HG03064 (cell line): ENCODE measurements around the gene ITGAE.
"Not testable (repeated sequence)": the region's sequence is repeated elsewhere in the genome, so short reads cannot be mapped to it uniquely, and the experiment has no call there.

Experiments used
- ATAC-seq: cut with Tn5 transposase; IDR thresholded peaks from one replicate; pipeline ENCODE4 v1.9.1; 2021; ENCODE audit warnings: low read depth; ENCODE audit not compliant: unreplicated experiment

The ITGAE gene, protein sequence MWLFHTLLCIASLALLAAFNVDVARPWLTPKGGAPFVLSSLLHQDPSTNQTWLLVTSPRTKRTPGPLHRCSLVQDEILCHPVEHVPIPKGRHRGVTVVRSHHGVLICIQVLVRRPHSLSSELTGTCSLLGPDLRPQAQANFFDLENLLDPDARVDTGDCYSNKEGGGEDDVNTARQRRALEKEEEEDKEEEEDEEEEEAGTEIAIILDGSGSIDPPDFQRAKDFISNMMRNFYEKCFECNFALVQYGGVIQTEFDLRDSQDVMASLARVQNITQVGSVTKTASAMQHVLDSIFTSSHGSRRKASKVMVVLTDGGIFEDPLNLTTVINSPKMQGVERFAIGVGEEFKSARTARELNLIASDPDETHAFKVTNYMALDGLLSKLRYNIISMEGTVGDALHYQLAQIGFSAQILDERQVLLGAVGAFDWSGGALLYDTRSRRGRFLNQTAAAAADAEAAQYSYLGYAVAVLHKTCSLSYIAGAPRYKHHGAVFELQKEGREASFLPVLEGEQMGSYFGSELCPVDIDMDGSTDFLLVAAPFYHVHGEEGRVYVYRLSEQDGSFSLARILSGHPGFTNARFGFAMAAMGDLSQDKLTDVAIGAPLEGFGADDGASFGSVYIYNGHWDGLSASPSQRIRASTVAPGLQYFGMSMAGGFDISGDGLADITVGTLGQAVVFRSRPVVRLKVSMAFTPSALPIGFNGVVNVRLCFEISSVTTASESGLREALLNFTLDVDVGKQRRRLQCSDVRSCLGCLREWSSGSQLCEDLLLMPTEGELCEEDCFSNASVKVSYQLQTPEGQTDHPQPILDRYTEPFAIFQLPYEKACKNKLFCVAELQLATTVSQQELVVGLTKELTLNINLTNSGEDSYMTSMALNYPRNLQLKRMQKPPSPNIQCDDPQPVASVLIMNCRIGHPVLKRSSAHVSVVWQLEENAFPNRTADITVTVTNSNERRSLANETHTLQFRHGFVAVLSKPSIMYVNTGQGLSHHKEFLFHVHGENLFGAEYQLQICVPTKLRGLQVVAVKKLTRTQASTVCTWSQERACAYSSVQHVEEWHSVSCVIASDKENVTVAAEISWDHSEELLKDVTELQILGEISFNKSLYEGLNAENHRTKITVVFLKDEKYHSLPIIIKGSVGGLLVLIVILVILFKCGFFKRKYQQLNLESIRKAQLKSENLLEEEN

DNA sequence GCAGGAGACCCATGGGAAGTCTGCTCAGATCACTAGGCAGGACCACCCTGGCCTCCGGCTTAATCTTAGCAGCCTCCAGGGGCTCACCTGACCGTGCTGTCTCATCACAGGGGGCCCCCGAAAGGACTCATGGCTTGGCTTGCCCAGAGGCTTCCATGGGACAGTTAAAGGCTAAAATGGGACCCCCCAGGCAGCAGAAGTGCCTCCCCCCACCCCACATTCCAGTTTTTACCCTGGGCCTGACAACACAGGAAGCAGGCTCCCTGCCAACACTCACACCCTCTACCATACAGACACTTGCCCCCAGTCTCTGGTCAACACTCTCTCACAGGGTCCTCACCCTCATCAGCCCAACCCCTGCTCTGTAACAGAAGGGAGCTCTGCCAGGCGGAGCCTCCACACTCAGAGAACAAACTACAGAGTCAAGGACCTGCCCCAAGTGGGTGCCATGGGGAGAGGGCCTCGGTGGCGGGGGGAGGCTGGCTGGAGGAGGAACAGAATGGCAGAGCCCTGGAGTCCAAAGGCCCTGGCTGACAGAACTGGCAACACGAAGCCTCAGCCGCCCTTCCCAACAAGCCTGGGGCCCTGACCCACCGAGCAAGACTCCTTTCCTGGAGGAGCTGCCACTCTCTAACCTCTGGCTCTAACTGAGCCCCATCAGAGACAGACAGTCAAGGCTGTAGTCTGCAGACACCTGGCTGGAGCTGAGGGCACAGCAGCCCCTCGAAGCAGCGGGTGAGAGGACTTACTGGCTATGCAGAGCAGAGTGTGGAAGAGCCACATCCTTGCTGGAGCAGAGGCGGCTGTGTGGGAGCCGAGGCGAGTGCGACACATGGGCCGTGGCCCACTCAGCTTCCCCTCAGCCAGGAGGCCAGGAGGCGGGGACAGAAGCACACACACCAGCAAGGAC, at the start of gene ITGAE:
Gene ITGAE, minus strand, starts transcription at position 827 of the 910 bp plus-strand sequence. Its CDS starts 44 bp downstream, at position 783.
- ATAC-seq, result no peak

DNA sequence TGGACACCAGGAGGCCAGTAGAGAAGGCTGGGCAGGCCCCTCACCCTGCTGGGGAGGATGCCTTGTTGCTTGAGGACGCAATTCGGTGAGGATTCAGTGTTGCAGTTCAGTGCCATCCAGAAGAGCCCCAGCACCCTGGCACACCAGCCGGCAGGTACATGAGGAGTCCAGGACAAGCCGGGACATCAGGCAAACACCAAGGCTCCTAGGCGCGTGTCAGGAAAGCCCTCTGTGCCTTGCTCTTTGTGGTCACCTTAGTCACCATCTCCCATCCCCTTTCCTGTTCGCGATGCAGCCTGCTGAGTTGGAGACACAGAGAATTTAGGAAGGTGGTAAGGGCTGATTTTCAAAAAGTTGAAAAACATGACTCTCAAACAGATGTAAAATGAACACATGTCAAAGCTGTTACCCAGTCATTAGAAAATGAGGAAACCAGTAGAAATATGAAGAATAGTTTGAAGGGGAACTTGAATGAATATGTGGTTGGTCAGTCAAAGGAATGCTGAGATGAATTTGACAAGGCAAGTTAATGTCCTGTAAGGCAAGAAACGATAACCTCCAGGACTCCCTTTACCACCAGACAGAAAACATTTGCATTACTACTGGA, 47.3 kb upstream of the ITGAE start:
- no peak for ATAC-seq

GRCh38 chr17:3847165-3847670, 46.2 kb upstream of the ITGAE start:
- no peak for ATAC-seq

- no peak for ATAC-seq
These were observed 45.6 kb upstream of the ITGAE start for GRCh38 chr17:3846437-3847164.

DNA sequence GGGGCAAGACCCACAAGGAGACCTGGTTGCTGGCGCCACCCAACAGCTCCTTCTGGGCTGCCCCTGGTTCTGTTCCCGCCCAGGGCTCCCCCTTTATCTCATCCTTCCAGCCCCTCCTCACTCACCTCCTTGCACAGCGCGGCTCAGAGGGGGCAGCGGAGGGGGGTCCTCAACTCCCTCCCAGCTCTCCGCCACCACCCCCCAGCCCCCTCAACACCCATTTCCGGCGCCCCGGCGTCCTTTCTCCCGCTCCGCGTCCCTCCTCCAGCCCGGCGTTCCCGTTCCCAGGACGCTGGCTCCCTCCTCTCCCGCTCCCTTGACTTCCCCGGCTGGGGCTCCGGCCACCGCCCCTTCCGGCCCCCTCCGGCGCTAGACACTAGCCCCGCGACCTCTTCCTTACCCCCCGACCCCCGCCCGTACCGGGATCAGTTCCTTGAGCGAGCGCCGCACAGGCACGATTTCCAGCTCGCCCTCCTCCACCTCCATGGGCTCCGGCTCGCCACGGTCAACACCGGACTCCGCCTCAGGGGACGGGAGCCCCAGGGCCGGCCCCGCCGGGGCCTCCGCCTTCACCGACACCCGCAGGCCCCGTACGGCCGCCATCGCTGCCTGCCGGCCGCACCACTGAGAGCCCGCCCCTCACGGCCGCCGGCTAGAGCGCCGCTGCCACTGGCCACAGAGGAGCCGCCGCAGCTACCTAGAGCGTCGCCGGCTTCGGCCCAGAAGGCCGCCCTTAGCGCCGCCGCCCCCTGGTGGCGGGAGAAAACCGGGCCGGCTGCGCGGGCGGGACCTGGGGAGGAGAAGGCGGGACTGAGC, 44.8 kb upstream of the ITGAE start, which contains the start of gene NCBP3:
Gene NCBP3, minus strand, starts transcription at position 626 of the 816 bp plus-strand sequence. Its CDS starts 23 bp downstream, at position 603.
- ATAC-seq, result peak; percentile 90

GRCh38 chr17:3845291-3845620, 44.3 kb upstream of the ITGAE start:
- no peak for ATAC-seq

GRCh38 chr17:3844556-3844955, 43.6 kb upstream of the ITGAE start:
- not testable (repeated sequence) for ATAC-seq

DNA sequence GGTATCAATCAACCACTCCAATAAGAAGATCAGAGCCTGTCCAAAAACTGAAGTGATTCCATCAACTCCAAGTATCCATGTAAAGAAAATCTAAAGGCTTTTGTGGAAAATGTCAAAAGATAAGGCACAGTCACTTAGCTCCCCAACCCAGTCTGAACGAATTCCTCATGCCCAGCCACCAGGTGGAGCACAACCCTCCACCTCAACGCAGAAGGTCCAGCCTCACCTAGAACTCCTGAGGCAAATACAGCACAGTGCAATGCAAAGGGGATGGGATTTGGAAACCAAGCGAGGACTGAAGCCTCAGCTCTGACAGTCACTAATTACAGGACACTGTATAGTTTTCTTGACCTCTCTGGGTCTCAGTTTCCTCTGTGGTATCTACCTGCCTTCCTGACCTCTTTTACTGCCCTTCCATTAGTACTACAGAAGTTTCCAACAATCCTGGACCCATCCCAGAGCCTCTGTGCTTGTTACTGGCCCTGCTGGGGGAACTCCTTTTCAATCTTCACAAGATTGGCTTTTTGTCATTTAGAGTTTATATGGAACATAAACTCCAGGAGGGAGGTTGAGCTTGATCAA, 43.0 kb upstream of the ITGAE start:
- ATAC-seq, result no peak

DNA sequence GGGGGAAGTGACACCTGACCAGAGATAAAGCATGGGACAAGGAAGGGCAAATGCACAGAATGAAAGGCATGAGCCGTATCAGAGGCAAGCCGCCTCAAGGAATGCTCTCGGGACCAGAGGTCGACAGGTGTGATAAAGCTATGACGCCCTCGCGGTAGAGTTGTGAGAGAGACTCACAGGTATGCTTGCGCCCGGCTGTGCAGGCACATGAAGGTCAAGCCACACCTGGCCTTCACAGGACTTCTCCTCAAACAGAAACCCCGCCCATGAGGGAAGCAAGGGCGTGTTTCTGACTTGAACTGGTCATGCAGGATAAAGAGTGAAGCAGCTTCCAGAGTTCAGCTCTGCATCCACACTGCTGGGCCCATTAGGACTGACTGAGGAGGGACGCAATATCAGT, 37.2 kb upstream of the ITGAE start:
- no peak for ATAC-seq

DNA sequence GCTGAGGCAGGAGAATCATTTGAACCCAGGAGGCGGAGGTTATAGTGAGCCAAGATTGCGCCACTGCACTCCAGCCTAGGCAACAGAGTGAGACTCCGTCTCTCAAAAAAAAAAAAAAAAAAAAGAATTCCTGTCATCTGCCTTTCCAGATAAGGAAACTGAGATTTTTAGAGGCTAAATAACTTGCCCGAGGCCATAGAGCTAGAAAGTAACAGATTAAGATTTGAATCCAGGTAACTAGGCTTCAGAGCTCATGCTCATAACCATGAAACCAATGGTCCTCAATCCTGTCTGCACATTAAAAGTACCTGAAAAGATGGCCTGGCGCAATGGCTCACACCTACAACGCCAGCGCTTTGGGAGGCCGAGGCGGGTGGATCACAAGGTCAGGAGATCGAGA, 35.6 kb upstream of the ITGAE start:
- ATAC-seq, result no peak

DNA sequence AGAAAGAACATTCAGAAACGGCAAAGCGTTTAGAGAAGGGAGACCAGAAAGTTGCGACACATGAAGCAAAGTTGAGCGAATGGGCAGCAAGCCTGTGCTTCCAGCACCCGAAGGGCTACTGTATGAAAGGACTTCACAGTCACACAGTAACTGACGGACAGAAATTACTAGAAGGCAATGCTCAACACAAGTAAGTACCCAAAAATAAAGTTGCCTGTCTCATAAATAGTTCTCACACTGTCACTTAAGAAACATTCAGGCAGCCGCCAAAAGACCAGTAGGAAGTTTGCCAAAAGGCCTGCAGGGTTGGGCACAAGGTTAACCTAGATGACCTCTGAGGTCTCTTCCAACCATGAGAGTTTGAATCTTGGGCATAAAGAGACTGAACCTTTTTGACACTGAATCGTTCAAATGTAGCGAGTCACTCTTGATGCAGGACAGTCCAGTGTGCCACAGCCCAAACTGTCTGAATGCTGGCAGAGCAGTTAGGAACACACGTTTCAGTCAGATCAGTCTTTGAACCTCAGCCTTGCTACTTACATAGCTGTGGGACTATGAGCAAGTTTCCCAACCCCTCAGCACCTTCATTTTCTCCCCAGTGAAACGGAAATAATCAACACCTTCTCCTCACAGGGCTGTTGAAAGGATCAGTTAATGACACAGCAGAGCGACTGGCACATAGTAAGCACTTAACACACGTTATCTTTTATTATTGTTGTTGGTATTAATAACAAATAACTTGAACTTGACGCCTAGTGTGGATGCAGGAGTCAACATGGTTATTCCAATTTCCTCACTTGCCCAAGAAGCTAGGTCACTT, 34.6 kb upstream of the ITGAE start:
- no peak for ATAC-seq

GRCh38 chr17:3834811-3835210, 33.8 kb upstream of the ITGAE start:
- no peak for ATAC-seq

DNA sequence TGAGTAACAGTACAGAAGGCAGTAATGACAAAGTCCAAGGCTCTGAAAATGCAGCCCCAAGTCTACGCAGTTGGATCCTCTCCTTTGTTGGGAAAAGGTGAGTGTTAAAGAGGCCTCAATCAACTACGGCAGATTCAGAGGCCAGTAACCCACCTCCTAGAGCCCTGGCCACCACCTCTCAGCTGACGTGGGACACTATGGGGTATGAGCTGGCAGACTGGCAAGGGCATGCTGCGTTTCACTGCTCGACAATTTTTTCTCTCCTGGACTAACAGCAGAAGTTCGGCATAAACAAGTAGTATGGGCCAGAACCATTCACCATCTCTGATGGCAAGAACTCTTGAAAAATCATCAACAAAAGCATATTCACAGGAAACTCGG, 27.9 kb upstream of the ITGAE start:
- no peak for ATAC-seq

GRCh38 chr17:3828151-3828851, 27.3 kb upstream of the ITGAE start:
- no peak for ATAC-seq

DNA sequence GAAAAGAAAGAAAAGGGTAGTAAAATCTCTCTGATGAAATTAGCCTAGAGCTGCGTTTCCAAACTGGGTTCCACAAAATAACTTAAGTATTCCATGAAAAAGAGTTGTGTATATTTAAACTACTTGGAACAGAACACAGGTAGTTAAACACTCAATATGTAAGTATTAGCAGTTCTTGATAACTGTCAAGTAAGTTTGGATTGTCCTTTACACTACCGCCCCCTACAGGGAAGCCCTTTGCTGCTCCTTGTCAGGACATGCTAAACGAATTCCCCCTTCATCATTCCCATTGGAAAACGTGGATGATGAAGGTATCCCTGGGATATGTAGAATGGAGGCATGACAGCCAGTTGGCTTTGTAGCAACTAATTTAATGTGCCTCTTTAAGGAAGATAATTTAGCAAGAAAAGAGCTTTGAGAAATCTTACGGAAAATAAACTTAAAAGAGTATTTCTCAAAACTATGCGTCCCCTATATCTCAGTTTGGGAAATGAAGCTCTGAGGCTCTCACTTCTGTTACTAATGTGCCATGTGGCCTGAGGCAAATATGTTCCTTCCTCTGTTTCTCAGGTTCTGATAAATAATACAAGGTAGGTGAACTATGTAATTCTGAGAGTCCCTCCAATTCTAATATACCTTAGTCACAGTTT, 26.3 kb upstream of the ITGAE start:
- ATAC-seq, result no peak

DNA sequence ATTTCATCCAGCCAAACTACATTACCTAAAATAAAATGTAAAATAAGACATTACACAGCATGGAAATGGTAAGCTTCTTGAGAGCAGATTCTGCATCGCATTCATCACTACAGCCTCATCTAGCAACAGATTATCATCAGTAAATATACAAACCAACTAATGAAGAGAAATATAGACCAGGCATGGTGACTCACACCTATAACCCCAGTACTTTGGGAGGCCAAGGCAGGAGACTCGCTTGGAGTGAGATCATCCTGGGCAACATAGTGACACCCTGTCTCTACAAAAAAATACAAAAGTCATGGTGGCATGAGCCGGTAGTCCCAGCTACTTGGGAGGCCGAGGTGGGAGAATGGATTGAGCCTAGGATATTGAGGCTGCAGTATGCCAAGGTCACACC, 25.2 kb upstream of the ITGAE start:
- ATAC-seq, result no peak
